Brain microvascular endothelial cell (primary cell): ENCODE results near the gene RGPD8.
"Not testable (repeated sequence)": the region's sequence is repeated elsewhere in the genome, so short reads cannot be mapped to it uniquely, and the experiment has no call there.

Source experiments
- DNase-seq: peaks from one replicate; pipeline ENCODE4 v3.0.0-alpha.2; 2020
- H3K27ac ChIP-seq: fragments of 250-450 bp; sonication (Bioruptor Pico); 2 replicates; pipeline ENCODE4 v1.5.1; 2020; ENCODE audit warnings: mild to moderate bottlenecking, moderate library complexity
- H3K27me3 ChIP-seq: fragments of 250-450 bp; sonication (Bioruptor Pico); replicated peaks from 2 replicates; pipeline ENCODE4 v1.5.1; 2020; ENCODE audit warnings: mild to moderate bottlenecking
- H3K36me3 ChIP-seq: fragments of 250-450 bp; sonication (Bioruptor Pico); replicated peaks from 2 replicates; pipeline ENCODE4 v1.5.1; 2020; ENCODE audit warnings: mild to moderate bottlenecking
- H3K4me3 ChIP-seq: 2 replicates; pipeline ENCODE4 v1.5.1; 2011; ENCODE audit warnings: low read depth, mild to moderate bottlenecking, control low read depth, low read length, moderate library complexity
- CTCF ChIP-seq: IDR thresholded peaks from 2 replicates; pipeline ENCODE4 v1.5.1; 2011; ENCODE audit warnings: low read depth, mild to moderate bottlenecking, moderate library complexity, low read length, control low read depth, inconsistent platforms; ENCODE audit errors: missing control alignments
- in situ Hi-C: cut with HindIII; loops from 2 replicates; pipeline ENCODE4 v1.10.0; 2017; ENCODE audit warnings: low sequenced_read_pairs, low pct_ligation_motif_present

RGPD8 gene

DNA sequence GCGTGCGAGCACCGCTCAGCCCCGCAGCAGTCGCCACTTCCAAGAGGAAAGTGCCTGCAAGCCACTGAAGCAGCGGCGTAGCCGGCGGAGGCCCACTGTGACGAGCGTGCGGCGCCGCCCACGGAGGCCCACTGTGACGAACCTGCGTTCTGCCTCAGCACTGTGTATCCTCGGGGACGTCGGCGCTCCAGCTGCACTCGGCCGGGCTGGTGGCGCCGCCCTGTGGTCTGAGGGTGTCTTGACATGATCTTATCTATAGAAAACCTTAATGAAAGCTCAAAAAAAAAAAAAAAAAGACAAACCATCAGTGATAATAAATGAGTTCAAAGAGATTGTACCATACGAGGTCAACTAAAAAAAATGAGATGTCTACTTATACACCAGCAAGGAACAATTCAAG is at the start of gene RGPD8:
Gene RGPD8, minus strand, starts transcription at position 166 of the 400 bp plus-strand sequence. CDS start 192 bp downstream, outside the sequence.
- TF ChIP-seq CTCF = peak; percentile 67
- in situ Hi-C loops, H3K27ac ChIP-seq, H3K27me3 ChIP-seq, H3K36me3 ChIP-seq: not testable (repeated sequence)
- DNase-seq = peak; percentile 83
- H3K4me3 ChIP-seq = peak within 1 kb of the TSS; percentile 39

GRCh38 chr2:112483042-112483473 is 49.6 kb upstream of the RGPD8 start:
- in situ Hi-C loops = no loop called here
- H3K4me3 ChIP-seq = peak overlapping the region; percentile 89
- H3K36me3 ChIP-seq = peaks cover 7% of the 10 kb centered on the region
- no peak for TF ChIP-seq CTCF
- H3K27ac ChIP-seq = peak overlapping the region; percentile 80
- no peaks in the 10 kb centered on the region for H3K27me3 ChIP-seq
- peak; percentile 58 for DNase-seq

- DNase-seq = peak; percentile 24
- in situ Hi-C loops = no loop called here
- TF ChIP-seq CTCF = no peak
- H3K4me3 ChIP-seq = peak overlapping the region; percentile 89
- no peaks in the 10 kb centered on the region for H3K27me3 ChIP-seq
- peak overlapping the region; percentile 80 for H3K27ac ChIP-seq
- peaks cover 3% of the 10 kb centered on the region for H3K36me3 ChIP-seq
These were observed 49.0 kb upstream of the RGPD8 start for GRCh38 chr2:112482309-112483041.

GRCh38 chr2:112481528-112482233 is 48.2 kb upstream of the RGPD8 start, which contains the start of gene TTL:
TTL (plus strand) TSS chr2:112482156; CDS start chr2:112482345, 189 bp downstream.
- in situ Hi-C loops = no loop called here
- no peak for TF ChIP-seq CTCF
- peak within 1 kb of the TSS; percentile 80 for H3K27ac ChIP-seq
- H3K4me3 ChIP-seq = peak within 1 kb of the TSS; percentile 89
- DNase-seq = peak; percentile 34
- peaks cover 2% of the 10 kb centered on the region for H3K36me3 ChIP-seq
- no peaks in the 10 kb centered on the region for H3K27me3 ChIP-seq

DNA sequence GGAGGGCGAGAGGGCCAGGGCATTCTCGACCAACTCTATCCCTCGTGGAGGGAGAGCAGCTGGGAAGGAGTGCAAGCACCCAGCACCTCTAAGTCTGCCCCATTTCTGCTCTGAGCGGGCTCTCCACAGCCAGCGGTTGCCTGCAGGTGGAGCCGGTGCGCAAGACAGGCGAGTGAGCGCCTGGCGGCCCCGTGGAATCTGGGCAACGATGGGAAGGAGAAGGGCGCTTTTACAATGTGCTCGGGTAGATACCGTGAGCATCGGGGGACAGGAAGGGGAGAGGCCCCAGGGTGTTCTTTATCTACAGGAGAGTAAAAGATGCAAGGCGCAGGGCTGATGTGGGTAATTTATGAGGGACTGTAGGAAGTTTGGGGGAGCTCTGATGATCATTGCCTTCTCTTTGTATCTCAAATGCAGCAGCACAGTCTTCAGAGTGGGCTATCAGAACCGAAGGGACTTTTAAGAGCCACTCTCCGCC is 47.6 kb upstream of the RGPD8 start:
- Histone ChIP-seq H3K36me3 (peaks cover 2% of the 10 kb centered on the region), H3K4me3 (peak overlapping the region; percentile 72), H3K27ac (peak overlapping the region; percentile 78), H3K27me3 (no peaks in the 10 kb centered on the region)
- DNase-seq = peak; percentile 69
- in situ Hi-C loops = no loop called here
- TF ChIP-seq CTCF = peak; percentile 94
